HG03354 (cell line): Measurements from ENCODE around the gene SHTN1.

Source experiments
- ATAC-seq: cut with Tn5 transposase; IDR thresholded peaks from one replicate; pipeline ENCODE4 v1.9.1; 2021; ENCODE audit warnings: mild to moderate bottlenecking; ENCODE audit not compliant: unreplicated experiment, poor library complexity, severe bottlenecking

The SHTN1 gene

DNA sequence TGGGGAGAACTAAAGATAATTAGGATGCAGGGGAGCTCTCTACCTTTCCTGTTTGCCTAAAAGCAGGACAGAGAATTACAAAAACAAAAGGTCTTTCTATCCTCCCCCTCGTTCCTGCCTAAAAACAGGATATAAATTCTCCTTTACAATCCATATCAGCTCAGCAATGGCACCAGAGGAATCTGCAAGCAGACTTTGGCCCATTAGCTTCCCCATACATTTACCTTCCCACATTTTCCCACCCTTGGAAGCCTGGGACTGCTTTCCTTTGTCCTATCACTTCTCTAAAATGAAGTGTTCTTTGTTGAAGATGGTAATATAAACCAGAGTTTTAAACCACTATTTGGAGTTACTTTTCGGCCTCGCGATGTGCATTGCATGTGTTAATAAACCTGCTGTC lies 15.5 kb downstream of the SHTN1 start:
- no peak for ATAC-seq

DNA sequence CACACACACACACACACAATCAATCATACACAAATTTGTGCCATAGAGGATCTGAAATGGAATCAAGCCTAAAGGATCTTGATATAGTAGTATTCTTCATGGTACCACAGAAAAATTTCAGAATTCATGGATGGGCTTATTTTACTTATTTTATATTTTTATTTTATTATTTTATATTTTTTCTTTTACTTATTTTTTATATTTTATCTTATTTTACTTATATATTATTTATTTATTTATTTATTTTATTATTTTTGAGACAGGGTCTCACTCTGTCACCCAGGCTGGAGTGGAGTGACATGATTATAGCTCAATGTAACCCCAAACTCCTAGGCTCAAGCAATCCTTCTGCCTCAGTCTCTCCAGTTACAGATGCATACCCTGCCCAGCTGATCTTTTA lies 16.7 kb downstream of the SHTN1 start:
- no peak for ATAC-seq

DNA sequence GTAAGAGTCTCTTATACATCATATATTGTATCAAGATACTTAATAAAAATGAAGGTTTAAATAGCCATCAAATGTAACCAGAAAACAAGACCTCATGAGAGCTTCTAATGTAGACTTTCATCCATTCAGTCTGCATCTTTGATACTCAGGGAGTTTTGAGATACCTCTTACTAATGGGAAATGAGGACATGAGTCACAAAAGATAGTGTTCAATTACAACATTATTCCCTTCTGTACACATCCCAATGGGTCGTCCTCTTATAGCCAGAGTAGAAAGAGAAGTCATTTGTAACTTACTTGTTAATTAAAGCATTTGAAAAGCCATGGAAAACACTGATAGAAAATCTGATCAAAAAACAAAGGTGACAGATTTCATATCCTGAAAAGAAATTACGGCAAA lies 19.4 kb downstream of the SHTN1 start:
- no peak for ATAC-seq

DNA sequence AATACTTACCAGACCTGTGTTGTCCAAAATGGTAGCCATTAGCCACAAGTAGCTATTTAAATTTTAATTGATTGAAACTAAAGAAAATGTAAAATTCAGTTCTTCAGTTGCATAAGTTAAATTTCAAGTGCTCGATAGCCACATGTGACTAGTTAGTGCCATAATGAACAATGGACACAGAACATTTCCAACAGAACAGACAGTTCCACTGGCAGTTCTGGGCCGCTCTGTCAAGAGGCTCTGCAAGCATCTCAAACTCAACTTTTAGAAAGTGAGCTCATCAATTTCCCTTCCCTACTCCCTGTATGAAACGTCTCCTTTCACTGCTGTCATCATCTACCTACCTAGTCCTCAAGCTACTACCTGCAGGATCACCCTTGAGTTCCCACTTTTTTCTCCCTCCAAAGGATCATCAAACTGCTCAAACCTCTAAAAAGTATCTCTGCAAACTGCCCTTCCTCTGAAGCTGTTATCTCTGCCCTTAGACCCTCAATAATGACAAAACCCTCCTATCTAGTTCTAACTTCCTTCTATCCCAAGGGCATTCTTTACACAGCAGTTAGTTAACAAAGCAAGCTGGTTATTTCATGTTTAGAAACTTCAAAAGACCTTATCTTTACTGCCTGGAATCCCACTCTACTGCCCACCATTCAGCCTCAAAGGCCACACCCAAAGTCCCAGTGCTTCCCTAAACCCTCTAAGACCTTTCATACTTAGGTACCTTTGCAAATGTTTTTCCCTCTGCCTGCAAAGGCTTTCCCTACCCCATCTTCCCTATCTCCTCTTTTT lies 20.6 kb downstream of the SHTN1 start:
- no peak for ATAC-seq

DNA sequence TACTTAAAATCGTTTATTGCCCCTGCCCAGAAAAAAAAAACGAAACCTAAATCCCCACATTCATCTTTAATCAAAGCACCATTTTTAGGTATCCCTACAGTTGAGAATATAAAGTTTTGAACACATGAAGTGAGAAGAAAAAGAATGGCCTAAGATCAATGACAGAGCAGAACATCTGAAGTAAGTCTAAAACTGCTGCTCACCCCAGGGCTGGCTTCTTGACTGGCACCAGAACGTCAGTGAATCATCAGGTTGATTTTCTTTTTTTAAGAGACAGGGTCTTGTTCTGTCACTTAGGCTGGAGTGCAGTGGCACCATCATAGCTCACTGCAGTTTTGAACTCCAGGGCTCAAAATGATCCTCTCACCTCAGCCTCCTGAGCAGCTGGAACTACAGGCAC lies 24.9 kb downstream of the SHTN1 start:
- no peak for ATAC-seq

DNA sequence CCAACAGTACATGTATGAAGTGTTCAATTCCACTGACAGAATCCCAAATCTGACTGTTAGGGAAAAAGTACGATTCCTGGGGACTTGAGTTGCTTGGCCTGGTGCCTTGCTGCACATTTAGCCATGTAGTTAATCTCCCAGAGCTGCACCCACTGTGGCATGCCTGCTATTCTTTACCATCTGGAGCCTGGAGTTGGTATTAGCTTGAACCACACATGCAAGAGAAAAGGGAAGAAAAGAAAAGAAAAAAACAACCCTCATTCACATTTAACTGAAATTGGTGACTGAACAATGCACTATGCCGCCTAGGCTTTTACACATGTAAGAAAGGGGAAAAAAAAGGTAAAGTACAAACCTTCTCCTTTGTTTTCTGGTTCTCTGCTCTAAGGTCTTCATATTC lies 26.1 kb downstream of the SHTN1 start:
- no peak for ATAC-seq

DNA sequence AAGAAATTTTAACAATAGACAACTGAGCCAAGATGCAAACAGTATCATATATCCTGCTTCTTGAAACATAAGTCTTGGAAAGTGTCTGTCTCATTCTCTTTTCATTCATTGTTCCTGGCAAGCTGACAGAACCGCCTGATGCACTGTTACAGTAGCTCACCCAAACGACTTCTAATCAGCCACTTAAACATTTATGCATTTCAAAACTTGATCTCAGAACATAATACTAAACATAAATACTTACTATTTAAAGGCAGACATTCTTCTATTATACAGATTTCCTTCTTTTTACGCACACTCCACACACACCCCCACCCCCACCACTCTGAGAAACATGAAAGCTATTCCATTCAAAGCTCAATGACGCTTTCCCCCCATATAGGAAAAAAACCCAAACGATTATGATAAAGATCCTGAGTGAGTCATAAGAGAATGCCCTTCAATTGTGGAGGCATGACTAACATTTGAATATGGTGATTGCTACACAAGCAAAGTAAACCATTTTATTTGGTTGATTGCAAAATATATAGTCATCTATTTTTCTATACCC lies 30.5 kb downstream of the SHTN1 start:
- no peak for ATAC-seq

DNA sequence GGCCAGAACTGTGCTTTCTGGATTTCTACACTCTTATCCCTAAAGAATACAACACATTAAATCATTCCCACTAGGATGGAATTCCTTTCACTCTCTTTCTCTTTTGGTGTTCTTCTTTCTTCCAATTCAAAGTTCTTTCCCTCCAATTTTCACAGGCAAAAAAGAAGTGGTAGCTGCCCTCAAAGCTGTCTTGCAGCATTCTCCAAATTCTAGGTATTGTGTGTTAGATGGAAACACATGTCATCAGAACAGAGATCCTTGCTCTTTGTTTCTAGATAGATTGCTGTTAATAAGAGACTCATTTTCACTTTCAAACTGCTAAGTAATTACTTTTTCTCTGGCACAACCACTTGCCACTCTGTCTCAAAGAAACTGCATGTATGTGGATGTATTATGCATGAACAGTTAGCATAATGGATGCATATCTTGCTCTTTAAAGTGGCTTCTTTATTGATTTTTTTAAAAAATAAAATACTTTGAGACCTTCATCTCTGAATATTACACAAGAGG lies 31.0 kb downstream of the SHTN1 start:
- no peak for ATAC-seq

DNA sequence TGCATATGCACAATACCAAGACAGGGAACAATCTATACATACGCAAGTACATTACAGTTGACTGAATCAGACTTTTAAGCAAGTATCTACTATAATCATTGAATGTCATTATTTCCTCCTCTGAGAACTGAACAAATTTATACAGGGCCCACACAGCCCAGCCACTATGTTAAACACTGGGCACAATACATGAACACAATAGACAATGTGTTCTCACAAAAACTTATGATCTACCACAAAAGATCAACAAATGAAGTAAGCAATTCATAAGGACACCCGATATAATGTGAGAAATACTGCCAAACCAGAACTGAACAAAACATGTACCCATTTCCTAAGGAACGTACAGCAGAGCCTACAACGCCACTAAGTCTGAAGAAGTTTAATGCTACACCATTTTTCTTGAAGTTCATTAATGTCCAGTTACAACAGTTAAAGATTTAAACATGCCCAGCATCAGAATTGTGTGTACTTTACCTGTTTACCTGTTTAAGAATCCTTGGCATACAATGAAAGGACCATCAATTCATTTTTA lies 31.5 kb downstream of the SHTN1 start:
- no peak for ATAC-seq

DNA sequence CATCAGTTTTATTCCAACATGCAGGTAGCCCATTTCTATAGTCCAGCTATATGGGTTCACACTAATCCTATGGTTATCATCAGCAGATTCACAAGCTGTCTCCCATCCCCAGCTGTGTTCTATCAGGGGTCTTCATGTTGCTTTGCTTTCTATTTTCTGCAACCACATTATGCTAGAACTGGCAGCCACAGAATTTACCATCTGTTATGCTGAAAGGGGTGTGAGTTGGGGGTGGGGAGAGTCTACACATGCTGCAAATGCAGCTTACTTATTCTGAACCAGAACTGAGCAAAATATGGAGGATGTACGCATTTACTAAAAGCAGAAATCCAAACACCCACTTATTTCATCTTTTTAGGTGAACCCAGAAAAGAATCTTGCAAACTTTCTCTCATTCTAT lies 32.9 kb downstream of the SHTN1 start:
- ATAC-seq = no peak

DNA sequence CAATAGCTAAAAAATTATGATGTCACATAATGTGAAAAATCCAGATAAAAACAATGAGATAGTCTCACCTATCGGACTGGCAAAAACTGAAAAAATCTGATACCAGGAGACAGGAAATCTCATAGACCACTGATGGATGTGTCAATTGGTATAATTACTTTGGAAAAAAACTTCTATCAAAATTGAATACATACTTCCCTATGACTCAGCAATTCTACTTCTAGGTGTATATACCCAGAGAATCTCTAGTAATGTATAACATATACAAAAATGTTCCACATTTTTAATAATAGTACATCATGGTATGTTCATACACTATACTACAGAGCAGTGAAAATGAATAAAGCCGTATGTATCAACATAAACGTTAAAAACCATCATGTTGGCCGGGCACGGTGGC lies 34.9 kb downstream of the SHTN1 start:
- ATAC-seq = no peak

DNA sequence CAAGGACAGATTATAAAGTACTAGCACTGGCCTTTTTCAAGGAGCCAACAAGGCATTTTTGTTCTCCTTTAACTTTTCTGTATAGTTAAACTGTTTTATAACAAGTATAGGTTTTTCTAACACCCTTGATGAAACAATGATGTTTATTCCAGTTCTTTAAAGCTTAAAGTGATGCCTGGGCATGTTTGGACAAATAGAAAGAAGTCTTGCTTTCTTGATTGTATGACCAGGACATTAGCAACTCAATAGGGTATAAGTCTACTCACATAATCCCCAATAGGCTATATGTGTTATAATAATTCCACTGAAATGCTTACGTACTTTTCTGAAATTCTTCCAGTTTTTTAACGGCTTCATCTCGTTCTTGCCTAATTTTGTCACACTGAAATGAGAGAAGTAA lies 36.7 kb downstream of the SHTN1 start:
- ATAC-seq = no peak

DNA sequence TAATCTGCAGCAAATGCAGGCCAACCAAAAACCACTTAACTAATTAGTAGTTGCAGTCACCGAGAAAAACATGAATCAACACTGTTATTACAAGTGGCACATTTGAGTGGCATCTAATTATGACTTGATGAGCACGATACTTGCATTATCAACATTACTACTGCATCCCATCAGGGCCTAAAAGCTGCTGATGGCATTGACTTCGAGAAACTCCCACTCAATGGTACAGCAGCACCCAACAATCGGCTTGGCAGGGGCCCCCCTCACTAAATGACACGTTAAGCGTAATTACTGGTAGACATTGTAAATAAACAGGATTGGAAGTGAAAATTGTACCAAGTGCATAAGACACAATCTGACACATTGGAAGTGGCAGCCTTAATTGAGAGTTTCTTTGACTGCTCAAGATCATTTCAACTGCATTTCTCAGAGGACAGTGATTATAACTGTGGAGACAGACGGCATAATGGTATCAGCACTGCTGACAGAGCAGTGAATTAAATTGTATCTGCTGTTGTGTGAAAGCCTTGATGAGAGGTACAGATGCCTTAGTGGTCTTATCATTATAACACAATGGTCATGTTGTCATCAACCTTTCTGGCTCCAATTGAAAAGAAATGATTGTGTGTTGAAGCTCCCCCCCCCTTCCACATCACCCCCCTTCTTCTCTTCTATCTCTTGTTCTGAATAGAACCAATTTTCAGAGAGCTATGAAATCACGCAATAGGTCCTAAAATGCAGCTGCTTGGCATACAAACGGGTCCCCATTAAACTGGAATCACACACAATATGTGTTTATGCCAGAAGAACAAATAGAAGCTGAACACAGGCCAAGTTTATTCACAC lies 43.4 kb downstream of the SHTN1 start:
- no peak for ATAC-seq

DNA sequence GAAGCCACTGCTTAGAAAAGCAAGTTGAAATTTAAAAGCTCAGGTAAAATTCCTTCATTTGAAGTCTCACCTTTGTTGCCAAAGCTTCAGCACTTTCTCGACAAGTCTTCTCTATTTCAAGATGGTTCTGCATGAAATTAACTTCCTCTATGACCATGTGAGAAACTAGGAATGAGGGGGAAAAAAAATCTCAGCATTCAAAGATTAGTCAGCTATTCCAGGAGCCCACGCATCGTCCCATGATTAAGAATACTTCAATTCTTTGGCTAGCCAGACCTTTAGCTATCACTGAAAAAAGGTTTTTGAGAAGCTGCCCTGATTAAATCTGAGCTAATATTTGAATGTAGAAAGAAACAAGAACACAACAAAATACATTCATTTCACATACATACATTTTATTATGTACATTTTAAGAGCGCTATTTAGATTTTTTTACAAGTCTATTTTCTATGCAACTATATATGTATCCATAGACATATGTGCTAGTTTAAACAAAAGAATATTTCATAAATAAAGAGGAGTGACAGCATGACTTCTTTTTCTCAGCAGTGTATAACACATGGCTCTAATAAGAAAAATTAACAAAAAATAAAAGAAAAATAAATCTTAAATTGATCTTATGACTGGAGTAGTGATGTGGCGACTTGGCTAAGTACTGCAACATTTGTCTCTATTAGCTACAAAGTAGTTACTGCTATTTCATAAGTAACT lies 44.8 kb downstream of the SHTN1 start:
- ATAC-seq = no peak

DNA sequence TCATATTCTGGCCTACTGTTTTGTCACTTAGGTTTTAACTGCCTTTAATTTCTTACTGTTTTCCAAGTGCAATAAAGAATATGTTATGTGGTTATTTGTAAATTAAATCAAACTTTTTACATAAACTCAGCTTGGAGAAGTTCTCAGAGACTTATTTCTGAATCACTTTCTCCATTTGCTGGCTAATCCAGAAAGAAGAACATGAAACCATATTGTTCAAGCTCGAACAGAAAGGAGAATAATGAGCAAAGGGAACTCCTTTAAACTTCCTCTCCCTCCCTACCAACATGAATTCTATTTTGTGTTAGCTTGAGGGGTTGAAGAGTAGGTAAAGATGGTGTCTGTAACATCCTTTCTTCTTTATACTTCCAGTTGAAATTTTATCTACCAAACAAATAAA lies 52.3 kb downstream of the SHTN1 start:
- no peak for ATAC-seq

DNA sequence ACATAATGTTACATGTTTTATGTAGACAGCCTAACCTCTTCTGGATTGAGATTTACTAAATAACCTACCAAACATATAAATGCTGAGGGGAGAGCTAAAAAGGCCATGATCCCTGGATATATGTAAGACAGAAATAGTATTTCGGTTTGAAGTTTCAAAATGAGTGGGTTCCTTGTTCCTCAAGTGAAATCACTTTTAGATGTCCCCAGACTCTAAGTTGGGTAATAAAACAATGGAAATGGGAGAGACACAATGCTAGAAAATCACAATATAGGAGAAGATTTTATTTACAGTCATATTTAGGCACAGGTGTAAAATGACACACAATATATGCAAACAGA lies 56.5 kb downstream of the SHTN1 start:
- no peak for ATAC-seq

DNA sequence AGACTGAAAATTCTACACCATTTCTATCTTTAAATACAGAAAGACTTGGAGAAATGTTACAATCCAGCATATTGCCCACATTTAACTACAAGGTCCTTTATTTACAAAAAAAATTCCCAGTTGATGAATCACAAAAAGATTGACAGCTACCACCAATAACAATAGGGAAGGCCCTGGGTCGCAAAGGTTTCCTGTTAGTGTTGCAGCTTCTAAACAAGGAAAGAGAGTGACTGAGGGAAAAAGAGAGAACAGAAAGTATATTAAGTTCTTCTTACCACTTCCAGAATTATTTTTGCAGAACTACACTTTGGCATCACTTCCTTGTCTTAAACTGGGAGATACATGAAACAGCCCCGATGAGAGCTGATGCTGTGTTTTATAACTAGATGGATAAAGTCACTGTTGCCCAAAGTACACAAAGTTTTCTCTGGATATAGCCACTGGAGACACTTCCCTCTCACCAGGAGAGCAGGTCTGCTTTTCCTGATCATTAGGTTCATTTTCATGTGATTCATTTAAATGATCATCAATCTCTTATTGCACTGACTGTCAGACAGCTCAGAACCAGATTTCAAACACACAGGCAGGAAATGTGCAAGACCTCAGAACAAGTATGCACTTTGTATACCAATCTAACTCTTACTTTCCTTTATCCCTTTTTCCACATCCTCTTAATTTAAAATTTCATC lies 57.0 kb downstream of the SHTN1 start:
- no peak for ATAC-seq

DNA sequence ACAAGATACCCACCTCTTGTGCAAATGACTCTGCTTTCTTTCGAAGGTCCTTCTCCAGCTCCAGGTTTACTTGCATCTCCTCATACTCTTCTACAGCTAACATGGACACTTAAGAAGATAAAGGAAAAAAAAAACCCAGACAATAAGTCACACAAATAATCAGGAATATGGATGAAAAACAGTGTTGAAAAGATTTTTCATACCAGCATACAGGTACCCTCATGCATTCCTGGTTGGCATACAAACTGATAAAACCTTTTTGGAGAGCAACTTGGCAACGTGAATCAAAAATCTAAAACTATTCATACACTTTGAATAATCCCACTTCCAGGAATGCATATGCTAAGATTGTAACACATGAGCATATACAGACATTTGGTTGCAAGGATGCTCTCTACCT lies 60.1 kb downstream of the SHTN1 start:
- no peak for ATAC-seq

DNA sequence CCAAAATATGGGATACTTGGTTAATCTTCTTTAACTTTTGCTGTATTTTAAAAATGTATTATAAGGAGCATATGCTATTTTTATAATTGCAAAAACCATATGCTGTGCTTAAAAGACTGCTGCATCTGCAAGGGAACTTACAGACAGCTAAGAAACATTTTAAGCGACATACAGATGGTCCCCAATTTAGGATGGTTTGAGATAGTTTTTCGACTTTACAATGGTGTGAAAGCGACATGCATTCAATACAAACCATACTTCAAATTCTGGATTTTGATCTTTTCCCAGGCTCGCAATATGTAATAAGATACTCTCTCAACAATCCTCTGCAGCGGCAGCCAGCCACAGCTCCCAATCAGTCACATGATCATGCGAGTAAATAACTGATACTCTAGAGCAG lies 73.2 kb downstream of the SHTN1 start:
- ATAC-seq = no peak
